HG03159 (cell line): ENCODE measurements around the gene TMEM215.
"Not testable (repeated sequence)": the region's sequence is repeated elsewhere in the genome, so short reads cannot be mapped to it uniquely, and the experiment has no call there.

Experiments
- ATAC-seq: cut with Tn5 transposase; IDR thresholded peaks from one replicate; pipeline ENCODE4 v1.9.1; 2021; ENCODE audit warnings: mild to moderate bottlenecking, moderate library complexity; ENCODE audit not compliant: unreplicated experiment

Gene TMEM215, protein sequence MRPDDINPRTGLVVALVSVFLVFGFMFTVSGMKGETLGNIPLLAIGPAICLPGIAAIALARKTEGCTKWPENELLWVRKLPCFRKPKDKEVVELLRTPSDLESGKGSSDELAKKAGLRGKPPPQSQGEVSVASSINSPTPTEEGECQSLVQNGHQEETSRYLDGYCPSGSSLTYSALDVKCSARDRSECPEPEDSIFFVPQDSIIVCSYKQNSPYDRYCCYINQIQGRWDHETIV

DNA sequence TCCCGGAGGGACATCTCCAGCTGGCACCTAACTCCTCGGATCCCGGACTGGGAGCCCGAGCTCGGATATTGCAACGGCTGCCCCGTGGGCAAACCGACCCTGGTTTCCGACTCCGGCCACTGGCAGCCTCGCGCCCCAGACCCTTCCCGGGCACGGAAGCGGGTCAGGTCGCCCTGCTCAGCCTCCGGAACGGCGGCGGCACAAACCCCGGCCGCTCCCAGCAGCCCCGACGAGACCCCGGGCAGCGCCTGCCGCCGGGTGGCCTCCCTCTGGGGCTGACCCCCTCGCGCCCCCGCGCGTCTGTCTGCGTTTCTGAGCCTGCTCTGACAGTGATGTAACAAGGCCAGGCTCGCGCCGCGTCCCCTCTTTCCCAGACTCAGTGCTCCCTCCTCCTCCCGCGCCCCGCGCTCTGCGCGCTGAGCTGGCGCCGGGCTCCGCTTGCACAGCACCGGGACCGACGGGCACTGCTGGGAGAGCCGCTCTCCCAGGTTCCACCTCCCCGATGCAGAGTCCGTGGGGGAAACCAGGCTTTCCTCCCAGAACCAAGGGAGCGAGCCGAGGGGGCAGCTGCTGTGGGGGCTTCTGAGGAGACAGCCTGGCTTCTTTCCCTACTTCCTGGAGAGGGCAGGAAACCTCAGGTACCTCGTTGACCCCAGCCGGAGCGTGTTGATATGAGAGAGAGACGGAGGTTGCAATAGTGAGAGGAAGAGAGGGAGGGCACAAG is at the start of gene TMEM215:
TMEM215 (plus strand) TSS at position 373 of the 724 bp plus-strand sequence. CDS start 644 bp downstream, outside the sequence.
- no peak for ATAC-seq

DNA sequence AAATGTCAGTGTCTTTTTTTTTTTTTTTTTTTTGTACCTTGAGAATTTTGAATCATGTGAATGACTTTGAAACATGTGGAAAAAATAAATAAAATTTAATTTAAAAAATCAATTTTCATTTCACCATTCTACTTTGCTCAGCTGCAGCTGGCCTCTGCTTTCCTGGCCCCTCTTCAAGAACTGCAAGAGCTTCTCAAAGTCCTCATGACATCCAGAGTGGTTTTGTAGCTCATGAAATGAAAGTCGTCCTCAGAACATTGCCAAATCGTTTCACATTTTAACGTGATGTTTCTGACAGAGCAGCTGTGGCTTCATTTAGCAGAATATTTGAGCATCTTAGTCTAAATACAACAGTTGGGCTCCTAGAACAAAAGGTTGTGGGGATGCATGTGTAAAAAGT is 47.9 kb upstream of the TMEM215 start:
- no peak for ATAC-seq

DNA sequence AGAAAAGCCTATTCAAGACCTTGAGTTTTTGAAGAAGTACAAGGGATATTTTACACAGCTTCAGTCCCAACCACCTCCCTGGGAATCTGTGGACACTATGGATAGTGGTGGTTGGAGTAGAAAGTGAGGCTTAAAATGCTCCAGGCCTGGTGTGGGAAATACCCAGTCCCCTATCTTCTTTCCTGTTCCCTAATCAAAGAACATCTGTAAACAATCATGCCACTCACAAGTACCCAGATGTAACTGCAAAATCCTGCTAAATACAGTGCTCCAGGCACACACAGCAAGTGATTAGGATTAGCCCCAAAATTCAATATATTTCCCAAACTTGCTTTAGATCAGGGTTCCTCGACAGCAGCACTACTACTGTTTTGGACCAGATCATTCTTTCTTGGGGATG is 46.0 kb upstream of the TMEM215 start:
- no peak for ATAC-seq

DNA sequence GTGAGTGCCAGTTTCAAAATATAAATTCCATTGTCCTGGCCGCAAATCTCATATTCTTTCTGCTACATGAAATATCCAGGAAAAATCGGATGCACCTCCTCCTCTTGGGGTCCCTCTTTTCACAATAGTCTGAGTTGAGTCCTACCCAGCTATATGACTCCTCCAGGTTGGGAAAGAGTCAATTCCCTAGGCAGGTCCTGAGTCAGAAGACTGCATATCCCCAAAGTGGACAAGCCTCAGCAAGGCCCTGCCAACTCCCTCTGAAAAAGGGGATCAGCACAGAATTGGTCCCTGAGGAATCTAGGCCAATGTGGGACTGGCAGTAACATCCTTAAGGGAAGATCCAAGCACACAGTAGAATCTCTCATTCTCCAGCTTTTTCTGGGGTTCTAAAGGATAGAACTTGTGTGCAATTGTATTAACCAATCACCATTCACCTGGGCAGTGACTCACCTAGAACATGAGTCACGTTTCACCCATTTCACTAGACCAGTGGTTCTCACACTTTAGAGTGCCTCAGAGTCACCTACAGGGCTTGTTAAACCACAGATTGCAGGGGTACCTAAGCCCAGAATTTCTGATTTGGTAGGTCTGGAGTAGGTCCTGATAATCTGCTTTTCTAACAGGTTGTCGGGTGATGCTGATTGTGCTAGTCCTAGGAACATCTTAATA is 44.7 kb upstream of the TMEM215 start:
- no peak for ATAC-seq

DNA sequence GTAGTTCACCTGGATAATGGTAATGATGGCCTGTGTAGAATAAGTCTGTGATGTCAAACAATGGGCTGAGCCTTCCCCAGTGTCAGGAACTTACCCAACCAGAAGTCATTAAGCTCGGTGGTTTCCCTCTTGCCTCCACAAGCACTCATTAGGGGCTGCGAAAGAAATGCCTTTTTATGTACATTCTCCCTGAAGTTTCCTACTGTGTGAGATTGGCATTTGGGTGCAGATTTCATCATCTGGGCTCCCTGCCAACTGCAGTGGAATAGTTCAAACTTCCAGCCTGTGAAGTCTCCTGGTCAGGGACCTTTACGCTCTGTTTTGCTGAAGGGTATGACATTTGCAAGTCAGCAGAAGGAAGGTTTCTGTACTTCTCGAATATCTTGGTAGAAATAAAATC is 41.6 kb upstream of the TMEM215 start:
- no peak for ATAC-seq

DNA sequence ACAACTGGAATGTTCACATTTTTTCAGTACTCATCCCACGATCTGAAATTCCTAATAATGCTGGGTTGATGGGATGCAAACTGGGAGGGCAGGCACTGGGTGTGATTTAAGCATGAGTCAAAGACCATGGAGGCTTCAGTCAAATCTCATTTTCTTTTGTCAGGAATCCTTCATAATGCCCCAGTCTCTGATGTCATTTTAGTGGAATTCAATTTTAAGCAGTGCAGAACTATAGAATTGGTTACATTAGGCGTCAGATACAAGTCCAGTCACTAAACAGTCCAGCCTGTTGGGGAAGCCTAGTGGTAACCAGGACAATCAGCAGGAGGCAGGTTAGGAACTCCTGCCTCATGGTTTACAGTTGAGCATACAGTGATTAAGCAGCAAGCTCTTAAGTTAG is 41.0 kb upstream of the TMEM215 start:
- no peak for ATAC-seq

DNA sequence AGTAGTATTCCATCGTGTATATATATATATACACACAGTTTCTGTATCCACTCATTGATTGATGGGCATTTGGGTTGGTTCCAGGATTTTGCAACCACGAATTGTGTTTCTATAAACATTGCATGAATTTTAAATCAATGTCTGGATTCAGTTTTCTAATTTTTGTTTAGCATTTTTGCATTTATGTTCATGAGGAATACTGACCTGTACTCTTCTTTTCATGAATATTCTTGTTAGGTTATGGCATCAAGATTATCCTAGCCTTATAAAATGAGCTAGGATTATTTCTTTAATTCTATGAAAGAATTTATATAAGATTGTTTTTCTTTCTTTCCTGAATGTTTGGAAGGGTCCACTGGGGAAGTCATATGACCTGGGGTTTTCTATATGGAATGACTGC is 35.3 kb upstream of the TMEM215 start:
- no peak for ATAC-seq

DNA sequence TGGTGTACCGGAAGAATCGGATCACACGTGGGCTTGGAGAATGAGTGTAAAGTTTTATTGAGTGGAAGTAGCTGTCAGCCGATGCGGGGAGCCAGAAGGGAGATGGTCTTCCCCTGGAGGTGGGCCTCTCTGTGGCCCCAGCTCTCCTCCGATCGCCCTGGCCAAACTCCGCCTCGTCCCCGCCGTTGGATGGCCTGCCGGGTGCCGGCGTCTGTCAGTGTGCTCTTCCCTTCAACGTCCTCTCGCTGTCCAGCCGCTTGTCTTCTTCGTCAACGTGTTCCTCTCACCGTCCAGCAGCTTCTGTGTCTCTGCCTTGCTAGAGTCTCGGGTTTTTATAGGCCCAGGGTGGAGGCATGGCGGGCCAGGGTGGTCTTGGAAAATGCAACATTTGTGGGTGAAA is 27.6 kb upstream of the TMEM215 start:
- no peak for ATAC-seq

DNA sequence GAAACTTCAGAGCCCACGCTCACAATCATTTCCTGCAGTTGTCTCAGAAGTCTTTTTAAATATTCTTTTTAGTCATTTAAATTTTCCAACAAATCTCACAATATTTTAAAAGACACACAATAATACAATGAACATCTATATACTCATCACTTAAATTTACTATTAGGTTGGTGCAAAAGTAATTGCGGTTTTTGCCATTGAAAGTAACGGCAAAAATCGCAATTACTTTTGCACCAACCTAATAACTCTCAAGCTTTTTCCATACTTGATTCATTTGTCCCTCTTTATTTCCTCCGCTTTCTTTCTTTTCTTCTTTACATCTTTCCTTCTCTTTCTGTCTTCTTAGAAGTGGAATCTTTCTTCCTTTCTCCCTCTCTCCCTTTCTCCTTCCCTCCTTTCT is 19.2 kb upstream of the TMEM215 start:
- no peak for ATAC-seq

DNA sequence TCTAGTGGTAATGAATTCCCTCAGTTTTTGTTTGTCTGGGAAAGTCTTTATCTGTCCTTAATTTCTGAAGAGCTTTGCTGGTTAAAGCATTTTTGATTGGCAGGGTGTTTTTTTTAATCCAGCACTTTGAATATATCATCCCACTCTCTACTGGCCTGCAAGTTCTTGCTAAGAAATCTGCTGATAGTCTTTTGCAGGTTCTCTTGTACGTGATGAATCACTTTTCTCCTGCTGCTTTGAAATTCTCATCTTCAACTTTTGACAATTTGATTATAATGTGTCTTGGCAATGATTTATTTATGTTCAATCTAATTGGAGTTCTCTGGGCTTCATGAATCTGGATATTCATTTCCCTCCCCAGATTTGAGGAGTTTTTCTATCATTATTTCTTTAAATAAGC is 8.1 kb upstream of the TMEM215 start:
- ATAC-seq: no peak

DNA sequence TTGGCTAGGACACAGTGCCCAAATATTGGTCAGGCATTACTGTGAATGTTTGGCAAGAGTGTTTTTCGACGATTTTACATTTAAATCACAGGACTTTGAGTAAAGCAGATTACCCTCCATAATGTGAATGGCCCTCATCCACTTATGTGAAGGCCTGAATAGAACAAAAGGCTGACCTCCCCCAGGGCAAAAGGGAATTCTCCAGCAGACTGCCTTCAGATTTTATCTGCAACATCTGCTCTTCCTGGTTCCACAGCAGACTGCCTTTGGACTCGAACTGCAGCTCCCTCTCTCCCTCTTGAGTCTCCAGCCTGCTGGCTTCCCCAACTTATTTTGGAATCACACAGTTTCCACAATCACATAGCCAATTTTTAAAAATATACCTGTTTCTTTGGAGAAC is 7.1 kb upstream of the TMEM215 start:
- ATAC-seq: no peak

DNA sequence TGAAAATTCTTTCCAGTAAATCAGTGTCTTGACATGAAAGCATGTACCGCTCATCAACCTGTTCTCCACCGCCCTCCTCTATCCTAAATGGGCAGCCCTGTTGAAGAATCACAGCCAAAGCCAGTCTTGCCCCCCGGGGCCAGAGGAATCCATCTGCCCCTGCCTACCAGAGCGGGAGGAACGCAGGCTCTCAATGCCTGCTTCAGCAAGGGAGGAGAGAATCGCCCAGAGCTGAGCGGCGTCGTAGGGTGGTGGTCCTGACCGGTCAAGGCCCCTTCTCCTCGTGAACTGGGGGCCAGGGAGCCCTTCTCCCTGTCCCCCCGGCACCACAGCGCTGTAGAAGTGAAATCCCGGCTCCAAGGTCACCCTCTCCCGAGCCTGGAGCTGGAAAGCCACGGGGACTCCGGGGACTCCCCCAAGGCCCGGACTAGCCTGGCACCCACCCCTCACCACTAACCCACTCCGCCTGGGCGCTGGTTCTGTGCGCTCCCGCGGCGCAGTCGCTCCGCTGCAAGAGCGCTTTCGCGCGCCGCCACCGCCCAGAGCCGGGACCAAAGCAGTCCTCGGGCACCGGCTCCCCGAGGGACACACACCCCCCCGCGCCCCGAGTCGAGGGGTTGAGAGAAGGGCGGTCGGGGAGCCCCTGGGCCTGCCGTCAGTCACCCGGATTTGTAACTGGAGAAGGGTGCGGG is 718 bp upstream of the TMEM215 start:
- ATAC-seq: no peak

DNA sequence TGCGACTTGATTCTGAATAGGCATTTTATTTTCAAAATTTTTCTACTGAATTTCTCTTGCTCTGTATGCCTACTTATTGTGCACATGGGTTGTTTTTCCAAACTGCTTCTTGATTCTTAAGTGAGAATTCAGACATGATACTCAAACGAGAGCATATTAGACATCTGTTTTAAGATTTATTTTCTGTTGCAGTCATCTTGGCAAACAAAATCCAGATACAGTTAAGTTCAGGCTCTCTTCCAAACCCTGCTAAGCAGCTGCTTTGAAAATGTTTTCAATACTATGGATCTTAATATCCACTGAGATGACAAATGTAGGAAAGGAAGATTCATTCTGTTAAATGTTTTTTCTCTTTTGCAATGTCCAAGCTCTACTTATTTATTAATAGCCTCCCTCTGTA is 4.5 kb downstream of the TMEM215 start:
- ATAC-seq: no peak

DNA sequence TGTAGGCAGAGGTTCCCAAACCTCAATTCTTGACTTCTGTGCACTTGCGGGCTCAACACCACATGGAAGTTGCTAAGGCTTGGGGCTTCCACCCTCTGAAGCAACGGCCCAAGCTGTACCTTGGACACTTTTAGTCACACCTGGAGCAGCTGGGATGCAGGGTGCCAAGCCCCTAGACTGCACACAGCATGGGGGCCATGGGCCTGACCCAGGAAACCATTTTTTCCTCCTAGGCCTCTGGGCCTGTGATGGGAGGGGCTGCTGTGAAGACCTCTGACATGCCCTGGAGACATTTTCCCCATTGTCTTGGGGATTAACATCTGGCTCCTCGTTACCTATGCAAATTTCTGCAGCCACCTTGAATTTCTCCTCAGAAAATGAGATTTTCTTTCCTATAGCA is 12.7 kb downstream of the TMEM215 start:
- not testable (repeated sequence) for ATAC-seq

DNA sequence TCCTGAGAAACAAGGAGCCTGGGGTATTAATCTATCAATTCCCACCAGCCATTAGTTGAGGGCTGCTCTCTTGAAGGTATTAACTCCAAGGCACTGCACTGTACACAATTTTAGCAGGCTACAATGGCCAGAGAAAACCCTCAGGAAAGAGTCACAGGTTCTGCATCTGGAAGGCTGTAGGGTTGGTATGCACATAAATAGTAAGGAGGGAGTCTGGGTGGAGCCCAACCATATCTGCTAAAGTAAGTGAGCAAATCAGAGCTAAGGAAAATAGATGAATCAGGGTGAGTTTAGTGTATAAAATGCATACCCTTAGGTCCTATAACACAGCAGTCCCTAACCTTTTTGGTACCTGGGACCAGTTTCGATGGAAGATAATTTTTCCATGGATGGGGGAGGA is 18.2 kb downstream of the TMEM215 start:
- no peak for ATAC-seq

DNA sequence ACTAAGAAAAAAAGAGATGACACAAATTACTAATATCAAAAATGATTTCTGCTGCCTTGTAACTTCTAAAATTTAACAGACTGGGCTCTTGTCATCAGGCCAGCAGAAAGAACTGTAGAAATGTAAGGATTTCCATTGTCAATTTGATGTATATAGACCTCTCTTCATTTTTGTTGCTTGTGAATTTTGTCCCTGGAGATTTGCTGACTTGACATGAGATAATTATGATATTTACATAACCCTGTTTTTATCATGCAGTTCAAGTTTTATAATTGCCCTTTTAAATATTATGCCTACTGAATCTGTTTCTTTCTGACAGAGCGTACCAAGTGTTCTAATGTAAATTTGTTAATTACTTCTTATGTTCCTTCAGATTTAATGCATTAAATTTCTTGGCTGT is 23.9 kb downstream of the TMEM215 start:
- ATAC-seq: no peak

DNA sequence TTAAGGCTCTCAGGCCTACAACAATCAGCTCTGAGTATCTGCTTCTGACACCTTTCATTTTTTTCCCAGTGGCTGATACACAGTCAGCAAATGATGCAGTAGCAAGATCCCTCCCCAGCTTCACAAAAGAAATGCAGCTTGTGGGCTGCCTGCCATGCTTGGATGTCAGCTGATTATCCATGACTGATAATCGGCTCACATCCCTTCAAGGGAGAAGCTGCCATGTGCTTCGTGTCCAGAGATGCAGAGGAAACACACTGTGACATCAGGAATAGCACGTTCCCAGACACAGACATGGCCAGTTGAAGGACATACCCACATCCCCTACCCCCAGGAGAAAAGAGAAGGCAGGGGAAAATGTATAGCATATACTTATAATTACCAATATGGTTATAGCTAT is 27.9 kb downstream of the TMEM215 start:
- no peak for ATAC-seq

DNA sequence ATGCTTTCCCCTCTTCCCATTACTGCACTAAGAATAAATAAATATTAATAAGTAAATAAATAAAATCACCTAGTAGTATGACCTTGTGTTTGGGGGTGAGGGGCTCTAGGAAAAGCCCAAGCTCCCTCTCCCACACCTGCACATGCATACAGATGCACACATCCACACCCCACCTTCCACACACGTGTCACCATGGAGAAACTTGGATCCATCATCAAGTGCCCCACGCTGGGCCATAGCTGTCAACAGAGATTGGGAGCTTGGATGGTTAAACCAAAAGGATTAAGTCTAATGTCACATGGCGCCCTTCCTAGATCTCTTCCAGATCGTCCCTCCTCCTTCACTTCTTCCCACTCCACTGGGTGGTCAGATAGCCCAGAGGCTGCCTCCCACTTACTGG is 37.0 kb downstream of the TMEM215 start:
- ATAC-seq: no peak

DNA sequence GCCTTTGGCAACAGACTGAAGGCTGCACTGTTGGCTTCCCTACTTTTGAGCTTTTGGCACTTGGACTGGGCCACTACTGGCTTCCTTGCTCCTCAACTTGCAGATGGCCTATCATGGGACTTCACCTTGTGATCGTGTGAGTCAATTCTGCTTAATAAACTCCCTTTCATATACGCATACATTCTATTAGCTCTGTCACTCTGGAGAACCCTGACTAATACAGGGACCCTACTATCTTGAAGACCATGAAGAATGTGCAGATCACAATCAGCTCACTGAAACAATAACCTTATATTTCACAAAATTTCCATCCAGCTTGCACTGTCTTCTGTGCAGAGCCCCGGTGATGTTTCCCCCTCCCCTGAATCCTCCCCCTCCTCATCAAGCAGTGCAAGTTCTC is 39.8 kb downstream of the TMEM215 start:
- ATAC-seq: no peak

DNA sequence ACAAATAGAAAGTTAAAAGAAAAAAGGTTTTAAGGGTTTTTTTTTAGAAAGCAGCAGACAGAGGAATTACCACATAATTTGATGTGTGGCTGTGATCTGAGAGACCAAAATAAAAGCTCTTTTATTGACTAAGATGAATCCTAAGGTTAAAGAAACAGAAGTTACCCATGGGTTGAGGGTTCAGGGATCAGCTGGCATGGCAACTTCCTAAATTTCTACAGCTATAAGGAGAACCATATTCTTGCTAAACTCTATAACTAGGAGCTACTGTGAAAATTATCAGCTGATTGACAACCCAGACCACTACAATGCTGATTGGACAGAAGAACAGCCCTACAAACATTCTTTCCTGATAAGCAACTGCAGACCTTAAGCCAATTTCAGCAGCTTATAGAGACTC is 40.2 kb downstream of the TMEM215 start:
- no peak for ATAC-seq

DNA sequence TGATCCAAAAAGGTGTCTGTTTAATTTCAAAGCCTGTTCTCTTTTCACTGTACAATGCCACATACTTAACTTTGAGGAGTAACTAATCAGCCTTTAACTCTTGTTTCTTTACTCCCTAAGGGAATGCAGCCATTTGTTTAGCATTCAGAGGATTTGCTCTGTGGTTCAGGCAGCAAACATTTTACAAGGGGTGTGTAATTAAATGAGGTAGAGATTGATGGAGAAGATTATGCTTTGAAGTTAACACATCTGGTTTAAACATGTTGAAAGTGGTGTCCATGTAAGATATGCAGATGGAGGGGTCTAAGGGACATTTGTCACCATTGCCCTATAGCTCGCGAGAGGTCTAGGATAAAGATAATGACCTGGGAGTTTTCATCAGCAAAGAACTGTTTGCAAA is 41.9 kb downstream of the TMEM215 start:
- ATAC-seq: no peak

DNA sequence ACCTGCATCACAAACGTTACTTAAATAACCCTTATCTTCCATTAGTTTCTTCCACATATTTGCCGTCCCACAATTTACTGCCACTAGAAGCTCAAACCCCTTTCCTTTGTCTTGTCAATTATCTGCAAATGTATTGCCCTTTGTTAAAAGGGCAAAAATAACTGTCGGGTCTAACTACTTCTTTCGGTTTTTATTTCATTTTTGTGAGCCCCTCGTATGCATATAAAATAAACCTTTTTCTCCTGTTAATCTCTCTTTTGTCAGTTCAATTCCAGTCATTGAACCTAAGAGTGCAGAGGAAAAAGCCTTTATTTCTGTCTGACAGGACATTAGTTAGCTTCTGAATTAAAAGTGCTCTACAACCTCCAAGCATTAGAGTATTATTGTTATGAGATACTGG is 45.5 kb downstream of the TMEM215 start:
- no peak for ATAC-seq
